ENCODE data around the gene ADAMTS12. TPM values are rescaled to one million over a fixed set of nuclear protein-coding genes. Genes with fewer than 3 reads are reported as not detected.

Gene ADAMTS12
- total and polyA plus RNA-seq, 2 of the 8 experiments (the other 6 are each of a cell fraction or from before 2014, with no cell fraction given) = 6.4 to 12.8 TPM

GRCh38 chr5:33903118-33903517 lies 11.3 kb upstream of the ADAMTS12 start (continued):
- no peak for TF ChIP-seq CHD7 (IDR thresholded peaks at IDR 0.05; ENCODE audit: insufficient replicate concordance, low read length)
- no peak for TF ChIP-seq KDM5A (IDR thresholded peaks at IDR 0.05; ENCODE audit: low read length)
- TF ChIP-seq ATF3 (IDR thresholded peaks at IDR 0.05; ENCODE audit: insufficient read depth, low read depth, low read length) = no peak
- TF ChIP-seq YY1 (IDR thresholded peaks at IDR 0.05; ENCODE audit: low read depth, low read length) = no peak
- TF ChIP-seq EP300 (IDR thresholded peaks at IDR 0.05; ENCODE audit: borderline replicate concordance in 1 of 2, low read depth in 2 of 2, low read length in 2 of 2) = no peak
- TF ChIP-seq TBP (IDR thresholded peaks at IDR 0.05; ENCODE audit: low read depth, low read length) = no peak
- TF ChIP-seq ZNF274 (IDR thresholded peaks at IDR 0.05; ENCODE audit: borderline replicate concordance, extremely low read depth, low read length) = no peak
- no peak for TF ChIP-seq JUN (IDR thresholded peaks at IDR 0.05; ENCODE audit: low read depth, low read length)

Data from H1 (cell line).